Cardiac muscle cell (in vitro differentiated cells and primary cell): ENCODE results near the gene CNTRL. TPM values are rescaled to one million over a fixed set of nuclear protein-coding genes. Genes with fewer than 3 reads are reported as not detected.
"Not testable (repeated sequence)": the region's sequence is repeated elsewhere in the genome, so short reads cannot be mapped to it uniquely, and the experiment has no call there.

Source experiments
- DNase-seq, 2 donors: peaks; one replicate each; pipeline versions ENCODE4 v3.0.0 to v3.0.0-alpha.2; 2010 to 2017; ENCODE audit warnings: low read depth in 1 of 2, low spot score in 1 of 2
- H3K27ac ChIP-seq: fragments of 200-600 bp; sonication (generic); 2 replicates; pipeline ENCODE4 v1.5.1; 2016
- H3K27me3 ChIP-seq: fragments of 200-600 bp; sonication (generic); 2 replicates; pipeline ENCODE4 v1.6.0; 2016; ENCODE audit warnings: control low read depth
- H3K36me3 ChIP-seq: fragments of 200-600 bp; sonication (generic); 2 replicates; pipeline ENCODE4 v1.5.1; 2016; ENCODE audit warnings: control low read depth
- H3K4me1 ChIP-seq: fragments of 200-600 bp; sonication (generic); 2 replicates; pipeline ENCODE4 v1.8.1; 2017; ENCODE audit warnings: low read depth, mild to moderate bottlenecking, mixed run types
- H3K4me3 ChIP-seq: fragments of 200-600 bp; sonication (generic); 2 replicates; pipeline ENCODE4 v1.5.1; 2016; ENCODE audit warnings: mild to moderate bottlenecking
- H3K9me3 ChIP-seq: fragments of 200-600 bp; sonication (generic); 2 replicates; pipeline ENCODE4 v1.5.1; 2017; ENCODE audit warnings: low read depth, mild to moderate bottlenecking, control low read depth
- polyA plus RNA-seq: library from polyadenylated mRNA; unstranded; fragments of >200 nt; fragmentation: Nextera tagmentation; extraction: Ambion mirVana; gene quantifications from 2 replicates; pipeline ENCODE4 v1.2.1, GENCODE V29; 2016
- total RNA-seq: library from RNA; depleted of rRNA; stranded (reverse); fragments of >200 nt; gene quantifications from 2 replicates; pipeline ENCODE4 v1.2.3, GENCODE V29; 2016
- TF ChIP-seq, protein P1 (sequence below): IDR thresholded peaks from 2 replicates; pipeline ENCODE4 v1.5.1; 2012; ENCODE audit warnings: low read depth, mild to moderate bottlenecking, low read length

The CNTRL gene
- total and polyA plus RNA-seq, 2 experiments from 2014 or later: 6.3 to 24.6 TPM

DNA sequence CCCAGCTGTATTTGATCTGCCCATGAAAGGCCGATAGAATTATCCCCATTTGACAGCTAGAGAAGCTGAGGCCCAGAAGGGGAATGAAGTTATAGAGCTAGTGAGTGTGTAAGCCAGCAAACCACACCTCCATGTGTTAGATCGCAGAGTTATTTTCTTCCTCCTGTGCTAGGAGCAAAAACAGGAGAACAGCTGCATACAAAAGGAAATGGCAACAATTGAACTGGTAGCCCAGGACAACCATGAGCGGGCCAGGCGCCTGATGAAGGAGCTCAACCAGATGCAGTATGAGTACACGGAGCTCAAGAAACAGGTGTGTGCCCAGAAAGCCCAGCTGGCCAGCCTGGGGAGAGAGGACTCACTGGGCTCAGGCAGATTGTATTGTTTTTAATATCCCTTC is 96.5 kb downstream of the CNTRL start:
- H3K36me3 ChIP-seq: peaks cover 23% of the 10 kb centered on the region
- H3K4me3 ChIP-seq: no peak overlapping the region
- no peaks in the 10 kb centered on the region for H3K9me3 ChIP-seq
- H3K4me1 ChIP-seq: no peaks in the 10 kb centered on the region
- H3K27me3 ChIP-seq: no peaks in the 10 kb centered on the region
- TF ChIP-seq, protein P1, sequence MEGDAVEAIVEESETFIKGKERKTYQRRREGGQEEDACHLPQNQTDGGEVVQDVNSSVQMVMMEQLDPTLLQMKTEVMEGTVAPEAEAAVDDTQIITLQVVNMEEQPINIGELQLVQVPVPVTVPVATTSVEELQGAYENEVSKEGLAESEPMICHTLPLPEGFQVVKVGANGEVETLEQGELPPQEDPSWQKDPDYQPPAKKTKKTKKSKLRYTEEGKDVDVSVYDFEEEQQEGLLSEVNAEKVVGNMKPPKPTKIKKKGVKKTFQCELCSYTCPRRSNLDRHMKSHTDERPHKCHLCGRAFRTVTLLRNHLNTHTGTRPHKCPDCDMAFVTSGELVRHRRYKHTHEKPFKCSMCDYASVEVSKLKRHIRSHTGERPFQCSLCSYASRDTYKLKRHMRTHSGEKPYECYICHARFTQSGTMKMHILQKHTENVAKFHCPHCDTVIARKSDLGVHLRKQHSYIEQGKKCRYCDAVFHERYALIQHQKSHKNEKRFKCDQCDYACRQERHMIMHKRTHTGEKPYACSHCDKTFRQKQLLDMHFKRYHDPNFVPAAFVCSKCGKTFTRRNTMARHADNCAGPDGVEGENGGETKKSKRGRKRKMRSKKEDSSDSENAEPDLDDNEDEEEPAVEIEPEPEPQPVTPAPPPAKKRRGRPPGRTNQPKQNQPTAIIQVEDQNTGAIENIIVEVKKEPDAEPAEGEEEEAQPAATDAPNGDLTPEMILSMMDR: no peak
- no peak for DNase-seq
- H3K27ac ChIP-seq: no peak overlapping the region

DNA sequence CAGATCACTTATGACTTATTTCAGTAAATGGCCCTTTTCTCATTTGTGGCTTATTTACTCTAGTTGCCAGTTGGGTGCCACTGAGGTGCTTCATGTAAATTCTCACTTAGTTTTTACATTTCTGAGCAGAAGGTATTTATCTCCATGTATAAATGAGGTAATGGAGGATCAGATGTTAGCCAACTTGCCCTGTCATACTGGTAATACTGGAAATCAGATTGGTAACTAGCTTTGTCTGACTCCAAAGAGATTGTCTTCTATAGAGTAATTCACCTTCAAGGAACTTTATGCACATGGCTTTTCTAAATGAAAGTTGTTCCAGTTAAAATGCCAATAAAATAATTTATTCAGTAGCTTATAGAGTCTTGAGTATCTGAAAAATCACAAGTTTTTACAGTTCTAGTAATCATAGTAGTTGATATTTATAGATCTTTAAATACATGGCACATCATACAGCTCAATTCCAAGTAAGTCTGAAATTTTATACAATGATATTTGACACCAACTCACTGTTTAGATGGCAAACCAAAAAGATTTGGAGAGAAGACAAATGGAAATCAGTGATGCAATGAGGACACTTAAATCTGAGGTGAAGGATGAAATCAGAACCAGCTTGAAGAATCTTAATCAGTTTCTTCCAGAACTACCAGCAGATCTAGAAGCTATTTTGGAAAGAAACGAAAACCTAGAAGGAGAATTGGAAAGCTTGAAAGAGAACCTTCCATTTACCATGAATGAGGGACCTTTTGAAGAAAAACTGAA is 98.2 kb downstream of the CNTRL start:
- no peaks in the 10 kb centered on the region for H3K9me3 ChIP-seq
- H3K36me3 ChIP-seq: peaks cover 32% of the 10 kb centered on the region
- TF ChIP-seq, protein P1: no peak
- no peaks in the 10 kb centered on the region for H3K4me1 ChIP-seq
- H3K27me3 ChIP-seq: no peaks in the 10 kb centered on the region
- DNase-seq: no peak
- H3K4me3 ChIP-seq: no peak overlapping the region
- H3K27ac ChIP-seq: no peak overlapping the region

DNA sequence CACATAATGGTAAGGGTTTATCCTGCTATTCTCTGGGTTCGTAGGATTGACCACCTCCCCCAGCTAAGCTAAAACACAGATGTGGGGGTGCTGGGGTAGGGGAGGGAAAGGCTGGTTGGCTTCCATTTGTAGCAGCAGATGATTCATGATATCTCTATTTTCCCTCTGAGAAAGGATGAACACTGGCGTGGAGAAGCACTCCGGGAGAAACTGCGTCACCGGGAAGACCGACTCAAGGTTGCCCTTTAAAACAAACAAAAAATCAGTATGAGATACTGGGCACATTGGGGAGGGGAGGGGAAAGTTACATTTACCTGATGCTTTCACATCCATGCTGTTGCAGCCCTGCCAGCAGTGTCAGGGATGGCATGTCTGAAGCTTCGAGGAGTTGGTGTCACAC is 98.7 kb downstream of the CNTRL start:
- TF ChIP-seq, protein P1: no peak
- H3K9me3 ChIP-seq: no peaks in the 10 kb centered on the region
- no peak overlapping the region for H3K27ac ChIP-seq
- no peak for DNase-seq
- H3K27me3 ChIP-seq: no peaks in the 10 kb centered on the region
- no peak overlapping the region for H3K4me3 ChIP-seq
- H3K4me1 ChIP-seq: no peaks in the 10 kb centered on the region
- peaks cover 32% of the 10 kb centered on the region for H3K36me3 ChIP-seq

DNA sequence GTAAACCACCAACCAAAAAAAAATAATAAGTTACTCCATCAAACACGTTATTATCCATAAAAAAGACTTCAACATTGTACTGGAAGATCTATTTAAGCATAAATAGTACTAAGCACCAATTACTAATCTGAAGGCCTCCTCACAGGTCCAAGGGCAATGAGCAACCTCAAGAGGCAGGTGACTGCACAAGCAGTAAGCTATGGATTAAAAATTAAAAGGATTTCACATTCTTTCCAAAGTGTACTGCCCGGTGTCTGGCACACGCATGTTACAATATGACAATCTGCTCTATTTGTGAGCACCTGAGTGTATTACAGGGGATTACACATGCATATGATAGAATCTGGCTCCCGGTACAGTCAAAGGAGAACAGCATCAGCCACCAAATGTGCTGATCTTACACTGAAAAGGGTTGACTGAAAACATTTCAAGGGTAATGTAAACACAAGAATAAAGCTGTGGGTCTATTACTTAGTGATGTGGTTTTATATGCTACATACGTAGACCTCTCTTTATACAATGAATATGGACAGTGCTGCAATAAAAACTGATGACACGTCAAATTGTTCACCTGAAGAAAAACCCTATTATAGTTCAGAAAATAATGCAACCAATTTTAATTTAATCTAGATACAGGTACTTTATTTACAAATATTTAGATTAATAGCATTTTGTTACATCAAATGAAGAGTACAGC is 104.1 kb downstream of the CNTRL start:
- Histone ChIP-seq H3K36me3 (peaks cover 46% of the 10 kb centered on the region), H3K27ac (peak overlapping the region; percentile 22), H3K27me3 (no peaks in the 10 kb centered on the region), H3K9me3 (no peaks in the 10 kb centered on the region), H3K4me1 (peaks cover 14% of the 10 kb centered on the region), H3K4me3 (no peak overlapping the region)
- TF ChIP-seq, protein P1: no peak
- no peak for DNase-seq

DNA sequence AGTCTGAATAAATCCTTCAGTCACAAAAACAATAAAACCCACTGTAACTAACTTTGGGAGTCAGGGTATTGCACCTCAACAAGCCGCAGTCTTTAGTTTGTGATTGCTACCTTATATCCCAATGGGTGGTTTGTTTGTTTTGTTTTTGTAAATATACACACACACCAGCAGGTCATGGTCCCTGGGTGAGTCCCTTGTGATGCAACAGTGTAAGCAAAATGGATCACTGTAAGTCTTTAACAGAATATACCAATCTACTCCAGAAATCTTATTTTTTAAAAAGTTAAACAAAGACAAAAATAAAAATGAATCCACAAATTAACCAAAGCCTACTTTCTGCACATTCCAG is 104.6 kb downstream of the CNTRL start:
- peak overlapping the region; percentile 22 for H3K27ac ChIP-seq
- not testable (repeated sequence) for H3K9me3 ChIP-seq, H3K27me3 ChIP-seq, H3K4me3 ChIP-seq, DNase-seq
- peaks cover 46% of the 10 kb centered on the region for H3K36me3 ChIP-seq
- peaks cover 16% of the 10 kb centered on the region for H3K4me1 ChIP-seq
